OCI-M2 (cell line): Measurements from ENCODE around the gene ERAS.
"Not testable (repeated sequence)": the region's sequence is repeated elsewhere in the genome, so short reads cannot be mapped to it uniquely, and the experiment has no call there.

ENCODE experiments used
- DNase-seq: peaks from one replicate; lab custom pipeline; 2025; ENCODE audit not compliant: unreplicated experiment; lab: John Stamatoyannopoulos, UW

The ERAS gene

GRCh38 chrX:48831136-48831908 is 5.0 kb downstream of the ERAS start:
- DNase-seq, result no peak

GRCh38 chrX:48831909-48832291 is 5.6 kb downstream of the ERAS start:
- DNase-seq, result no peak

GRCh38 chrX:48833542-48834138 is 7.3 kb downstream of the ERAS start:
- DNase-seq, result no peak

- DNase-seq, result no peak
Observed at GRCh38 chrX:48834383-48834709, 8.0 kb downstream of the ERAS start.

GRCh38 chrX:48835524-48836329 is 9.4 kb downstream of the ERAS start, which contains the start of gene PCSK1N:
Gene PCSK1N (minus strand): TSS chrX:48835610. CDS start chrX:48835532, 78 bp downstream.
- DNase-seq, result no peak

- no peak for DNase-seq
Observed at GRCh38 chrX:48839686-48840085, 13.4 kb downstream of the ERAS start.

- DNase-seq, result no peak
Observed at GRCh38 chrX:48848847-48849246, 22.5 kb downstream of the ERAS start.

GRCh38 chrX:48852857-48853256 is 26.5 kb downstream of the ERAS start:
- DNase-seq, result no peak

GRCh38 chrX:48853494-48853893 is 27.2 kb downstream of the ERAS start:
- DNase-seq, result not testable (repeated sequence)

GRCh38 chrX:48854121-48854804 is 27.9 kb downstream of the ERAS start:
- DNase-seq, result not testable (repeated sequence)

GRCh38 chrX:48854898-48855297 is 28.6 kb downstream of the ERAS start:
- DNase-seq, result no peak

- DNase-seq, result no peak
Observed at GRCh38 chrX:48864210-48864609, 37.9 kb downstream of the ERAS start.

- not testable (repeated sequence) for DNase-seq
Observed at GRCh38 chrX:48872017-48872416, 45.7 kb downstream of the ERAS start.

- DNase-seq, result not testable (repeated sequence)
Observed at GRCh38 chrX:48876944-48877343, 50.6 kb downstream of the ERAS start.
